Fibroblast of lung (primary cell): ENCODE data around the gene MPRIP.

Source experiments
- CTCF ChIP-seq, 2 donors: IDR thresholded peaks in 1 of 2; conservative IDR thresholded peaks in 1 of 2; 1 replicate in 1 of 2; 2 replicates in 1 of 2; pipeline ENCODE4 v1.5.1; 2011 to 2012; ENCODE audit warnings: low read length in 2 of 2, control low read depth in 1 of 2, inconsistent platforms in 1 of 2, low read depth in 1 of 2, mild to moderate bottlenecking in 1 of 2
- EZH2 ChIP-seq: IDR thresholded peaks from 2 replicates; pipeline ENCODE4 v1.5.1; 2012; ENCODE audit warnings: low read length, control low read depth, mild to moderate bottlenecking; ENCODE audit errors: missing control alignments

- TF ChIP-seq CTCF (conservative IDR thresholded peaks at IDR 0.05 in 1 of 2, IDR thresholded peaks at IDR 0.05 in 1 of 2; ENCODE audit: low read depth in 1 of 2, low read length in 2 of 2) (no peak), EZH2 (no peak)
Measured at GRCh38 chr17:17088086-17088485, 45.8 kb downstream of the MPRIP start.
